ENCODE results near the gene RCCD1. TPM values are rescaled to one million over a fixed set of nuclear protein-coding genes. Genes with fewer than 3 reads are reported as not detected.

The RCCD1 gene
- total and polyA plus RNA-seq, 2 of the 8 experiments (the other 6 are each of a cell fraction or from before 2014, with no cell fraction given), result 9.9 to 18.8 TPM

GRCh38 chr15:90906181-90906849, 48.4 kb upstream of the RCCD1 start:
- no peak overlapping the region for H4K8ac ChIP-seq (ENCODE audit: extremely low read depth, insufficient read depth, low read length)
- TF ChIP-seq POLR2A (IDR thresholded peaks at IDR 0.05; ENCODE audit: control extremely low read depth in 1 of 2, low read depth in 2 of 2, low read length in 2 of 2) (no peak), GTF2F1 (IDR thresholded peaks at IDR 0.05; ENCODE audit: borderline replicate concordance, low read depth, low read length) (no peak), YY1 (IDR thresholded peaks at IDR 0.05; ENCODE audit: low read depth, low read length) (no peak), NANOG (IDR thresholded peaks at IDR 0.05; ENCODE audit: insufficient read depth, low read depth, low read length, poor library complexity, severe bottlenecking) (no peak), KDM5A (IDR thresholded peaks at IDR 0.05; ENCODE audit: low read length) (no peak), PHF8 (conservative IDR thresholded peaks at IDR 0.05; ENCODE audit: low read depth, low read length) (no peak), RNF2 (IDR thresholded peaks at IDR 0.05; ENCODE audit: borderline replicate concordance, low read depth, low read length, missing control alignments, poor library complexity, severe bottlenecking) (no peak), ATF3 (IDR thresholded peaks at IDR 0.05; ENCODE audit: insufficient read depth, low read depth, low read length) (no peak), BRCA1 (IDR thresholded peaks at IDR 0.05; ENCODE audit: low read depth, low read length) (no peak), RFX5 (IDR thresholded peaks at IDR 0.05; ENCODE audit: borderline replicate concordance, low read depth, low read length) (no peak)
- TF ChIP-seq, protein P1, sequence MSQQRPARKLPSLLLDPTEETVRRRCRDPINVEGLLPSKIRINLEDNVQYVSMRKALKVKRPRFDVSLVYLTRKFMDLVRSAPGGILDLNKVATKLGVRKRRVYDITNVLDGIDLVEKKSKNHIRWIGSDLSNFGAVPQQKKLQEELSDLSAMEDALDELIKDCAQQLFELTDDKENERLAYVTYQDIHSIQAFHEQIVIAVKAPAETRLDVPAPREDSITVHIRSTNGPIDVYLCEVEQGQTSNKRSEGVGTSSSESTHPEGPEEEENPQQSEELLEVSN (IDR thresholded peaks at IDR 0.05), result no peak
- no peak overlapping the region for H3K56ac ChIP-seq (replicated peaks; ENCODE audit: insufficient read length, low read depth, low read length)
- no peaks in the 10 kb centered on the region for H3K79me1 ChIP-seq (ENCODE audit: low read depth, low read length)
- no peak overlapping the region for H3K18ac ChIP-seq (ENCODE audit: extremely low read depth, low read length)
- peaks cover 5 to 8% (median 7%) of the 10 kb centered on the region in 4 experiments; a peak in 6 of 7 replicates for H3K4me1 ChIP-seq (replicated peaks in 1 of 4; ENCODE audit: control insufficient read depth in 3 of 4, insufficient read depth in 4 of 4, low read length in 3 of 4)
- no peak overlapping the region for H3K14ac ChIP-seq (ENCODE audit: insufficient read length)
- no peaks in the 10 kb centered on the region; a peak in 3 of 8 replicates for H3K36me3 ChIP-seq (ENCODE audit: control insufficient read depth in 2 of 4, insufficient read depth in 4 of 4, low read length in 3 of 4)
- no peaks in the 10 kb centered on the region for H3K79me2 ChIP-seq (ENCODE audit: control insufficient read depth in 1 of 2, insufficient read depth in 2 of 2, low read length in 2 of 2)
- no peak overlapping the region for H3K4me3 ChIP-seq (ENCODE audit: extremely low read depth in 1 of 4, insufficient read depth in 2 of 4, low read depth in 3 of 4, low read length in 4 of 4)
- no peak overlapping the region for H3K4ac ChIP-seq (replicated peaks; ENCODE audit: insufficient read length, low read depth, low read length)
- H2BK20ac ChIP-seq (ENCODE audit: low read length), result no peak overlapping the region
- 96% methylated on average over 11 of the region's 11 CpGs; no CpG with 5 or more reads in 1 of the 2 experiments for WGBS, 2 experiments (ENCODE audit: extremely low coverage in 1 of 2, insufficient coverage in 1 of 2, insufficient read length in 1 of 2, insufficient replicate concordance in 2 of 2, low coverage in 1 of 2, low lambda C conversion rate in 2 of 2, missing lambda C conversion rate in 1 of 2)
- no peak overlapping the region for H4K91ac ChIP-seq (replicated peaks; ENCODE audit: insufficient read length, low read length)
- FAIRE-seq, result no peak
- H2AK5ac ChIP-seq (ENCODE audit: low read depth, low read length), result no peak overlapping the region
- H3K9me3 ChIP-seq (ENCODE audit: insufficient read depth in 2 of 2, low read depth in 1 of 2, low read length in 1 of 2), result no peaks in the 10 kb centered on the region
- no peak overlapping the region for H3K4me2 ChIP-seq (ENCODE audit: insufficient read depth in 1 of 2, low read depth in 2 of 2, low read length in 2 of 2)
- H3K27ac ChIP-seq (ENCODE audit: low read depth, low read length), result no peak overlapping the region
- H2BK5ac ChIP-seq (ENCODE audit: low read depth, low read length), result no peak overlapping the region
- H2BK120ac ChIP-seq (replicated peaks; ENCODE audit: low read depth, low read length), result no peak overlapping the region
- H4K5ac ChIP-seq (ENCODE audit: insufficient read length, low read depth, low read length), result no peak overlapping the region
- peaks cover 0 to 16% (median 9%) of the 10 kb centered on the region in 4 experiments; a peak in 5 of 7 replicates for H3K27me3 ChIP-seq (replicated peaks in 1 of 4; ENCODE audit: control insufficient read depth in 3 of 4, extremely low read depth in 1 of 4, insufficient read depth in 3 of 4, low read length in 3 of 4)
- H2AFZ ChIP-seq (ENCODE audit: low read length), result no peak overlapping the region
- peaks cover 0 to 6% of the 10 kb centered on the region in 2 experiments for H4K20me1 ChIP-seq (replicated peaks in 1 of 2; ENCODE audit: control insufficient read depth in 1 of 2, insufficient read depth in 2 of 2, low read length in 2 of 2)
- no peak overlapping the region for H2BK15ac ChIP-seq (ENCODE audit: low read length)
- ChIA-PET POLR2A (ENCODE audit: partially characterized antibody) (interaction anchor here (0.8 to 1.1 kb wide), 2 partner anchors 12 to 17 kb away, joined by 3 to 4 read pairs; no protein-coding TSS in a partner anchor), CTCF (ENCODE audit: partially characterized antibody) (interaction anchor here (0.6 to 13.3 kb wide), 10 partner anchors 8 to 468 kb away, joined by 3 to 187 read pairs (median 4); partner anchors contain the start of genes FES, HDDC3 and UNC45A)
- no peak overlapping the region for H2BK12ac ChIP-seq (ENCODE audit: low read depth, low read length)
- no peak for DNase-seq (ENCODE audit: low read depth in 1 of 2, low spot score in 2 of 2)
- no peak overlapping the region for H3K23ac ChIP-seq (ENCODE audit: insufficient read length)
- peaks cover 14% of the 10 kb centered on the region; the same call in 1 of the 2 replicates for H3K23me2 ChIP-seq (ENCODE audit: low read depth, low read length)
- no peak overlapping the region for H3K9ac ChIP-seq (replicated peaks in 1 of 4; ENCODE audit: extremely low read depth in 1 of 4, low read depth in 3 of 4, low read length in 3 of 4)

All from H1 (cell line).